Bronchial epithelial cell (primary cell): ENCODE data around the gene LAPTM5. TPM values are rescaled to one million over a fixed set of nuclear protein-coding genes. Genes with fewer than 3 reads are reported as not detected.

Experiments
- DNase-seq: peaks from one replicate; pipeline ENCODE4 v3.0.0-alpha.2; 2010; ENCODE audit warnings: low read depth
- FAIRE-seq: peaks from 2 replicates; lab custom pipeline; 2011; peaks lifted over from hg19 to GRCh38; lab: Jason Lieb, UNC
- H3K27me3 ChIP-seq: 2 replicates; pipeline ENCODE4 v1.5.1; 2011; ENCODE audit warnings: low read length; ENCODE audit not compliant: control insufficient read depth, insufficient read depth
- H3K36me3 ChIP-seq: 2 replicates; pipeline ENCODE4 v1.5.1; 2011; ENCODE audit warnings: low read length; ENCODE audit not compliant: control insufficient read depth, insufficient read depth
- H3K4me3 ChIP-seq: 2 replicates; pipeline ENCODE4 v1.5.1; 2011; ENCODE audit warnings: mild to moderate bottlenecking, low read depth, low read length, control low read depth
- total RNA-seq: library from RNA; depleted of rRNA; stranded (reverse); fragments of >200 nt; gene quantifications from 2 replicates; pipeline ENCODE4 v1.2.1, GENCODE V29; 2014
- TF ChIP-seq, protein P1 (sequence below): IDR thresholded peaks from 2 replicates; pipeline ENCODE4 v1.5.1; 2011; ENCODE audit warnings: mild to moderate bottlenecking, moderate library complexity, low read length, control low read depth, inconsistent platforms; ENCODE audit not compliant: insufficient read depth, severe bottlenecking

The LAPTM5 gene
- total RNA-seq, 1 donor from 2014 or later, result under 0.01 TPM

GRCh38 chr1:30695439-30695841 lies 62.1 kb downstream of the LAPTM5 start:
- FAIRE-seq, result no peak
- DNase-seq, result no peak
- no peak overlapping the region for H3K4me3 ChIP-seq
- TF ChIP-seq, protein P1, sequence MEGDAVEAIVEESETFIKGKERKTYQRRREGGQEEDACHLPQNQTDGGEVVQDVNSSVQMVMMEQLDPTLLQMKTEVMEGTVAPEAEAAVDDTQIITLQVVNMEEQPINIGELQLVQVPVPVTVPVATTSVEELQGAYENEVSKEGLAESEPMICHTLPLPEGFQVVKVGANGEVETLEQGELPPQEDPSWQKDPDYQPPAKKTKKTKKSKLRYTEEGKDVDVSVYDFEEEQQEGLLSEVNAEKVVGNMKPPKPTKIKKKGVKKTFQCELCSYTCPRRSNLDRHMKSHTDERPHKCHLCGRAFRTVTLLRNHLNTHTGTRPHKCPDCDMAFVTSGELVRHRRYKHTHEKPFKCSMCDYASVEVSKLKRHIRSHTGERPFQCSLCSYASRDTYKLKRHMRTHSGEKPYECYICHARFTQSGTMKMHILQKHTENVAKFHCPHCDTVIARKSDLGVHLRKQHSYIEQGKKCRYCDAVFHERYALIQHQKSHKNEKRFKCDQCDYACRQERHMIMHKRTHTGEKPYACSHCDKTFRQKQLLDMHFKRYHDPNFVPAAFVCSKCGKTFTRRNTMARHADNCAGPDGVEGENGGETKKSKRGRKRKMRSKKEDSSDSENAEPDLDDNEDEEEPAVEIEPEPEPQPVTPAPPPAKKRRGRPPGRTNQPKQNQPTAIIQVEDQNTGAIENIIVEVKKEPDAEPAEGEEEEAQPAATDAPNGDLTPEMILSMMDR, result no peak
- H3K27me3 ChIP-seq, result no peaks in the 10 kb centered on the region
- H3K36me3 ChIP-seq, result no peaks in the 10 kb centered on the region

GRCh38 chr1:30694280-30695175 lies 63.0 kb downstream of the LAPTM5 start:
- Histone ChIP-seq H3K27me3 (no peaks in the 10 kb centered on the region), H3K36me3 (no peaks in the 10 kb centered on the region), H3K4me3 (no peak overlapping the region)
- TF ChIP-seq, protein P1, result no peak
- DNase-seq (no peak), FAIRE-seq (no peak)

DNA sequence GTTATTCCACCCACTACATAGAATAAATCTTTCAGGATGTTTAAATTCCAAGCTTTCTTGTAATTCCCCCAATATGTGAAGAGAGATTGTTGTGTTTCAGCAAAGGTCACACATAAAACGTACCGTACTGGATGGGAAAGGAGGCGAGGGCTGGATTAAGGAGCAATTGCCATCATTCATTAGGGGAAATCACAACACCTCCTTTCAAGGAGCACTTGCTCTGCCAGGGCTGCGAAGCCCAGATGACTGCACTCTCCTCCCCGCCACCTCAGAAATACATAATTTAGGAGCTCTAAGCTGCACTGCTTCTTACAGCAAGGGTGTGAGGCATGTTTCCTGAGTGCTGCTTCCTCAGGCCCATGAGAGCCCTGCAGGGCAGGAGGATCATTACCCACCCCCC lies 63.8 kb downstream of the LAPTM5 start:
- no peak overlapping the region for H3K4me3 ChIP-seq
- TF ChIP-seq, protein P1, result no peak
- H3K36me3 ChIP-seq, result no peaks in the 10 kb centered on the region
- FAIRE-seq (no peak), DNase-seq (no peak)
- H3K27me3 ChIP-seq, result no peaks in the 10 kb centered on the region

DNA sequence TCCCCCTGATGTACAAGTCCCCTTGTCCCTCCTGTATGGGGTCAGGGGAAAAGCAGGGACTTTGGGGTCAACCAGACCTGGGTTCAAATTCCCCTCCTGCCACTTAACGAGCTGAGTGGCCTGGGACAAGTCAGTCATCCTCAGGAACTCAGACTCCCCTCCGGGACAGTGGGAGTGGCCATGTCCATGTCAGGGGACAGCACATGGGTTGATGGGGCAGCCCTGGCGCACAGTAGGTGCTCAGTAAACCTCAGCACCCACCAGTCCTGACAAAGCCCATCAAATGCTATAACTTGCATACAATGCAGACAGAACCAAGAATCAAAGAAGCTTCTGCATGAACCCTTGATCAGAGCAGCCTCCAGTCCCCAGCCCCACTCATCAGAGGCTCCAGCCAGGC lies 64.2 kb downstream of the LAPTM5 start:
- DNase-seq, result no peak
- no peaks in the 10 kb centered on the region for H3K36me3 ChIP-seq
- no peaks in the 10 kb centered on the region for H3K27me3 ChIP-seq
- TF ChIP-seq, protein P1, result no peak
- H3K4me3 ChIP-seq, result no peak overlapping the region
- no peak for FAIRE-seq

GRCh38 chr1:30692948-30693301 lies 64.6 kb downstream of the LAPTM5 start:
- FAIRE-seq, result no peak
- no peaks in the 10 kb centered on the region for H3K36me3 ChIP-seq
- DNase-seq, result no peak
- no peaks in the 10 kb centered on the region for H3K27me3 ChIP-seq
- TF ChIP-seq, protein P1, result no peak
- H3K4me3 ChIP-seq, result no peak overlapping the region
